Small intestine (tissue), 7 donors: ENCODE results near the gene SPDYA. TPM values are rescaled to one million over a fixed set of nuclear protein-coding genes. Genes with fewer than 3 reads are reported as not detected.

Source experiments
- DNase-seq, 2 donors: peaks; one replicate each; pipeline versions ENCODE4 v3.0.0 to v3.0.0-alpha.2; 2013
- FAIRE-seq: peaks from 2 replicates; lab custom pipeline; 2012; peaks lifted over from hg19 to GRCh38; lab: Jason Lieb, UNC
- H3K27ac ChIP-seq, 3 donors: one replicate each; pipeline ENCODE4 v1.5.1; 2013; ENCODE audit warnings: low read length in 2 of 3, mild to moderate bottlenecking in 2 of 3, control low read depth in 1 of 3, inconsistent platforms in 1 of 3, low read depth in 1 of 3, moderate library complexity in 1 of 3
- H3K27me3 ChIP-seq, 3 donors: one replicate each; pipeline ENCODE4 v1.6.1; 2013; ENCODE audit warnings: low read length in 3 of 3, inconsistent platforms in 1 of 3; ENCODE audit not compliant: control insufficient read depth in 3 of 3, insufficient read depth in 3 of 3
- H3K36me3 ChIP-seq, 3 donors: one replicate each; pipeline ENCODE4 v1.6.1; 2013; ENCODE audit warnings: low read length in 3 of 3, inconsistent platforms in 1 of 3, low read depth in 1 of 3, mild to moderate bottlenecking in 1 of 3, moderate library complexity in 1 of 3; ENCODE audit not compliant: control insufficient read depth in 3 of 3, insufficient read depth in 2 of 3
- H3K4me1 ChIP-seq, 3 donors: one replicate each; pipeline ENCODE4 v1.6.1; 2013; ENCODE audit warnings: low read length in 2 of 3, inconsistent platforms in 1 of 3, low read depth in 1 of 3, mild to moderate bottlenecking in 1 of 3, moderate library complexity in 1 of 3; ENCODE audit not compliant: control insufficient read depth in 3 of 3, insufficient read depth in 2 of 3
- H3K4me3 ChIP-seq, 3 donors: one replicate each; pipeline ENCODE4 v1.5.1; 2013; ENCODE audit warnings: low read length in 3 of 3, control low read depth in 1 of 3, inconsistent platforms in 1 of 3, low read depth in 1 of 3, mild to moderate bottlenecking in 1 of 3, moderate library complexity in 1 of 3
- H3K9me3 ChIP-seq, 2 donors: one replicate each; pipeline ENCODE4 v1.6.1; 2013; ENCODE audit warnings: low read depth in 1 of 2, low read length in 1 of 2; ENCODE audit not compliant: control insufficient read depth in 2 of 2, insufficient read depth in 1 of 2
- WGBS, 3 donors: extraction: QIAGEN DNeasy Blood & Tissue Kit; methylation state at CpG; one replicate each; pipeline ENCODE4 v1.1.7; 2013; 5-methylcytosine and 5-hydroxymethylcytosine counted together
- polyA plus RNA-seq, 4 donors: library from polyadenylated mRNA; stranded (reverse) in 3 of 4; unstranded in 1 of 4; fragments of 200-250 nt in 3 of 4; fragments of 120-200 nt in 1 of 4; gene quantifications; one replicate each; pipeline versions ENCODE4 v1.2.1 to v1.2.3, GENCODE V29; 2013
- donor health status: healthy with polysubstance abuse.
- donor health status: control.
- donor health status: control.
- donor health status: Bipolar disorder and iron deficiency.
- donor health status: healthy.

Gene SPDYA
- polyA plus RNA-seq, 4 donors, result 0.06 to 2.4 TPM; not detected in 2

DNA sequence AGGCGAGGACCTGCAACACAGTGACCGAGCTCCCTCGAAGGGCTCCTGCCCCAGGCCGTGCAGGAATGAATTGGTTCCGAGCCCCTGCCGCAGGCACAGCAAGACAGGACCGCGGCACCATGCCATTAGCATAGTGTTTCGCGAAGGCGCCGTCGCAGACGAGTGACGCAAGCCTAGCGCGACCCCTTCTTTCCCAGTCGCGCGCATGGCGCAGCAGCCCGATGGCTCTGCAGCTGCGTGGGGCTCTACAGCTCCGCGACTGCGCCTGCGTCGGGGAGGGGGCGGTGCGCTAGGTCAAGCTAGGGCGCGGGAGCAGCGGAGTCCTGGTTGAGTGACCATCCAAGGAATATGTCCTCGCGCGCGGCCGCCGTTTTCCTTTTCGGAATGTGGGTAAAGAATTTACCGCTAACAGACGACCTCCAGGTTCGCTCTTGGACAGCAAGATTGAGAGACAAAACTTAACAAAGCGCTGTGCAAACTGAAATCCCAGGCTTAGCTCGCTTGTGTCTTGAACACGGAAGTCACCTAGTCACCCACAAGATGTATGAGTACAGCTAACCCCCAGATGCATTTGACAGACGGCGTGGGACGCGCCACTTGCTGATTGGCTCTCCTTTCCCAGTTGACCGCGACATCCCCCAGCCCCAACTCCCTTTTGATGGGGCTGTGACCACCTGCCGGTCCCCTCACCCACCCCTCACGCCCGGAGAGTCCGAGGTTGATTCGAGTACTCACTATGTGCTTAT lies 59.7 kb downstream of the SPDYA start, which contains the start of gene TRMT61B:
Gene TRMT61B, minus strand, starts transcription at position 164 of the 746 bp plus-strand sequence. Its CDS starts 32 bp downstream, at position 132.
- 0% methylated on average over 51 to 57 of the region's 57 CpGs for WGBS, 3 donors
- Histone ChIP-seq H3K27ac (peak within 1 kb of the TSS; percentile 44 to 91 (median 79)), H3K27me3 (no peaks in the 10 kb centered on the region), H3K4me3 (peak within 1 kb of the TSS; percentile 73 to 88 (median 82)), H3K4me1 (peaks cover 4 to 8% (median 5%) of the 10 kb centered on the region in 3 donors), H3K36me3 (peaks cover 0 to 8% (median 0%) of the 10 kb centered on the region in 3 donors), H3K9me3 (no peaks in the 10 kb centered on the region)
- DNase-seq, result peak; percentile 95 to 99
- no peak for FAIRE-seq

DNA sequence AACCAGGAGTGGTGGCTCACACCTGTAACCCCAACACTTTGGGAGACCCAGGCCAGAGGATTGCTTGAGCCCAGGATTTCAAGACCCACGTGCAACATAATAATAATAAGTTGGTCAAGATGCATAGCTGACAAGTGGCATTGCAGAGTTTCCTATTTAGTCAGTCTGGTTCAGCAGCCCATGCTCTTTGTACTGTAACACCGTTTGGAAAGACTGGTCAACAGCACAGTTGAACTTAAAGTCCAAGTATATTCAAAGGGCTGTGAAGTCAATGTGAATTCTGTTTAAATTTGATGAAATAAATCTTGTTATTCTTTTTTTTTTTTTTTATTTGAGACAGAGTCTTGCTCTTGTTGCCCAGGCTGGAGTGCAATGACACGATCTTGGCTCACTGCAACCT lies 61.0 kb downstream of the SPDYA start:
- FAIRE-seq, result no peak

DNA sequence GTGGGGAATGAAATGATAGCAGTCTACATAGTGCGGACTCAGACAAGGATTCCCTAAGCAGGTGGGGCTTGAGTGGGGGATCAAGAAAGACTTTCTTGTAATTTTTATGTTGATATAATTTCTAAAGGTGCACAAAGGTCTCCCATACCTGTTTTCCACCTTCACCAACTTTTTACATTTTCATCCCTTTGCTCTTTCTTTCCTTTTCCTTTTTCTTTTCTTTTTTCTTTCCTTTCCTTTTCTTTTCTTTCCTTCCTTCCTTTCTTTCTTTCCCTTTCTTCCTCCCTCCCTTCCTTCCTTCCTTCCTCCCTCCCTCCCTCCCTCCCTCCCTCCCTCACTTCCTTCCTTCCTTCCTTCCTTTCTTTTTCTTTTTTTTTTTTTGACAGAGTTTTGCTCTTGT lies 69.6 kb downstream of the SPDYA start:
- no peaks in the 10 kb centered on the region for H3K9me3 ChIP-seq
- peaks cover 0 to 7% (median 5%) of the 10 kb centered on the region in 3 donors for H3K27me3 ChIP-seq
- H3K36me3 ChIP-seq, result no peaks in the 10 kb centered on the region
- H3K4me3 ChIP-seq, result no peak overlapping the region
- no peak overlapping the region for H3K27ac ChIP-seq
- DNase-seq (no peak), FAIRE-seq (no peak)
- no peaks in the 10 kb centered on the region for H3K4me1 ChIP-seq
- 89 to 96% (median 89%) methylated on average over 1 of the region's 1 CpG for WGBS, 3 donors

More for the DNA sequence above, 61.0 kb downstream of the SPDYA start:
- Histone ChIP-seq H3K4me3 (no peak overlapping the region), H3K27me3 (peaks cover 0 to 4% (median 0%) of the 10 kb centered on the region in 3 donors), H3K36me3 (peaks cover 0 to 5% (median 0%) of the 10 kb centered on the region in 3 donors), H3K4me1 (peaks cover 4 to 5% (median 5%) of the 10 kb centered on the region in 3 donors), H3K27ac (no peak overlapping the region), H3K9me3 (no peaks in the 10 kb centered on the region)
- 66 to 83% (median 75%) methylated on average over 3 of the region's 3 CpGs for whole genome bisulfite sequencing, 3 donors
- no peak for DNase-seq

DNA sequence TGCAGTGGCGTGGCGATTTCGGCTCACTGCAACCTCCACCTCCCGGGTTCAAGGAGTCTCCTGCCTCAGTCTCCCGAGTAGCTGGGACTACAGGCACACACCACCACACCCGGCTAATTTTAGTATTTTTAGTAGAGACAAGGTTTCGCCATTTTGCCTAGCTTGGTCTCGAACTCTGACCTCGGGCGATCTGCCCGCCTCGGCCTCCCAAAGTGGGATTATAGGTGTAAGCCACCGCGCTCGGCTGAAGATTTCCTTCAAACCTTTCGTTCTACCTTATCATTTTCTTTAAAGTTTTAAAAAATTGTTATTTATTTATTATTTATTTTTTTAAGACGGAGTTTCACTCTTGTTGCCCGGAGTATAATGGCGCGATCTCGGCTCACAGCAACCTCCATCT lies 82.9 kb downstream of the SPDYA start:
- Histone ChIP-seq H3K9me3 (peaks cover 0 to 6% of the 10 kb centered on the region in 2 donors), H3K4me3 (no peak overlapping the region), H3K27ac (no peak overlapping the region), H3K36me3 (no peaks in the 10 kb centered on the region), H3K27me3 (no peaks in the 10 kb centered on the region), H3K4me1 (peaks cover 0 to 13% (median 3%) of the 10 kb centered on the region in 3 donors)
- WGBS, 3 donors, result 95 to 96% (median 95%) methylated on average over 21 of the region's 21 CpGs
- DNase-seq (no peak), FAIRE-seq (no peak)

DNA sequence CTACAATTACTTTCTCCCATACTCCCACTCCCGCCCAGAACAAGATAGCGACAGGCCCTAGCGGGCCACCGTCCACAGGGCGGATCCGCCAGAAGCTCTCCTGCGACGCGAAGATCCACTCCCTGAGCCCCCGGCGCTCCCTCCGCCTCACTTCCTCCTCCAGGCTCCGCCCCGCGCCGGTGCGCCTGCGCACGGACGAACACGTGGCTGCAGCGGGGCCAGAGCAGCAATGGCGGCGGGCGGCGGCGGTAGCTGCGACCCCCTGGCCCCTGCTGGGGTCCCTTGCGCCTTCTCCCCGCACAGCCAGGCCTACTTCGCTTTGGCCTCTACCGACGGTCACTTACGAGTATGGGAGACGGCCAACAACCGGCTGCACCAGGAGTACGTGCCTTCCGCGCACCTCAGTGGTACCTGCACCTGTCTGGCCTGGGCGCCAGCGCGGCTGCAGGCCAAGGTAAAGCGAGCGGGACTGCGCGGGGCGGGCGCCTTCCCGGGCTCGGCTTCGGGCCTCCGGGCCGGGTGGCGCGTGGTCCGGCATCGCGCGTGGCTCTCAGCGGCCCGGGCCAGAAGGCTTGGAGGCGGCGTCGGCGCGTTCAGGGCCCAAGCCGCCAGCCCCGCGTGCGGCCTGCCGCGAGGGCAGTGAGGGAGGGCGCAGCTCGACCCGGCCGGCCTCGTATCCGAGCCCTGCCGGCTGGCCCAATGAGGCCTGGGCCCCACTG lies 84.0 kb downstream of the SPDYA start, which contains the start of gene WDR43:
Gene WDR43, plus strand, starts transcription at position 198 of the 719 bp plus-strand sequence. Its CDS starts 32 bp downstream, at position 230.
- Histone ChIP-seq H3K4me1 (peaks cover 0 to 17% (median 3%) of the 10 kb centered on the region in 3 donors), H3K9me3 (peaks cover 0 to 6% of the 10 kb centered on the region in 2 donors), H3K4me3 (peak within 1 kb of the TSS; percentile 81 to 92 (median 84)), H3K36me3 (no peaks in the 10 kb centered on the region), H3K27ac (peak within 1 kb of the TSS; percentile 43 to 97 (median 70)), H3K27me3 (no peaks in the 10 kb centered on the region)
- peak; percentile 99 for DNase-seq
- WGBS, 3 donors, result 0 to 1% (median 0%) methylated on average over 68 to 79 of the region's 79 CpGs
- no peak for FAIRE-seq

DNA sequence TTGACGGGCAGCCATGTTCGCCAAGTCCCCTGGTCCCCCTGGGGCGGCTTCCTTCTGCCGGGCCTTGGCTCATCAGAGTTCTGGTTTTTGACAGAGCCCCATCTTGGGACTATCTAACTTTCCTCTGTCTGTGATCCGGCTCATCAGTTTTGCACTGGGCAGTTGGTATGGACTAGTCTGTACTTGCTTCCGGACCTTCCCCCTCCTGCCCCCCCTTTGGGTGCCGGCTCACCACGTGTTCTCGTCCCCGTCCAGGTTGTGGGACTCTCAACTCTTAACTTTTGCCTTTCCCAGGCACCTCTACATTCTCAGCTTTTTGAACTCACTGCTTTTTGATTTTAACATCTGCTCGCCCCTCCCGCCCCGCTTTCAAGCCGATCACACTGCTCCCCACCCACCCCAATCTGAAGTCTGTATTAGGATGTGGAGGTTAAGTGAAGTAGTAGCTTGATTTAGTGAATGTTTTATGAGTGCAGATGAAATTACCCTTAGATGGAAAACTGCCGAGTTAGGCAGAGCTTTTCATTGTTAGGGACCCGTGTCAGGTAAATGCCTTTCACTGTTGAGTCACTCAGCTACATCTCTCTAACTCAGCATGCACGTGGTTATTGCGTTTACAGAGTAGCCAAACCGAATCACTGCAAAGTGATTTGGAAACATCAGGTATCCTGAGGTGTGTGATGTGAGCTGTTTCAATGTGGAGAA lies 84.7 kb downstream of the SPDYA start:
- FAIRE-seq (no peak), DNase-seq (peak; percentile 47 to 70)
- Histone ChIP-seq H3K4me1 (peaks cover 0 to 17% (median 3%) of the 10 kb centered on the region in 3 donors), H3K9me3 (peaks cover 0 to 6% of the 10 kb centered on the region in 2 donors), H3K27ac (peak overlapping the region; percentile 43 to 97 (median 63)), H3K36me3 (no peaks in the 10 kb centered on the region), H3K27me3 (no peaks in the 10 kb centered on the region), H3K4me3 (peak overlapping the region; percentile 81 to 92 (median 84))
- WGBS, 3 donors, result 0 to 1% (median 0%) methylated on average over 19 of the region's 19 CpGs

DNA sequence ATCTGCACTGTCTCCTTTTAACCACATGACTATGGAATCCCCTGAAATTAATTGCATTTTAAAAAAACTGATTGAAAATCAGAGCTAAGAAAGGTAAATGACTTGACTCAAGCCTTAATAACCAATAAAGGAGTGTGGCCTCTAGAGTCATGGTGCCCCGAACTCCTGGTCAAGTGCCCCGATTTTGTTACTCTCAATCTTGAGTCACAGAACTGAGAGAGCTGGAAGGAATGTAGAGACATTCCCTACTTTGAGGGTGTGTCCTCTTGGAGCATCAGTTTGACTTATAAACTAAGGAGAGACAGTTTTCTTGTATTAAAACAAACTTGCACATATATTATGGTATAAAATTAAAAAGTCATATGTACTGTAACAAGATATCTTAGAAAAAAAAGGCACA lies 86.3 kb downstream of the SPDYA start:
- Histone ChIP-seq H3K27ac (no peak overlapping the region), H3K9me3 (peaks cover 0 to 6% of the 10 kb centered on the region in 2 donors), H3K4me1 (peaks cover 0 to 17% (median 3%) of the 10 kb centered on the region in 3 donors), H3K4me3 (no peak overlapping the region), H3K36me3 (no peaks in the 10 kb centered on the region), H3K27me3 (no peaks in the 10 kb centered on the region)
- no peak for FAIRE-seq
- DNase-seq, result peak in 1 of 2 donors; percentile 14
- WGBS, 3 donors, result 43 to 55% (median 53%) methylated on average over 2 of the region's 2 CpGs

DNA sequence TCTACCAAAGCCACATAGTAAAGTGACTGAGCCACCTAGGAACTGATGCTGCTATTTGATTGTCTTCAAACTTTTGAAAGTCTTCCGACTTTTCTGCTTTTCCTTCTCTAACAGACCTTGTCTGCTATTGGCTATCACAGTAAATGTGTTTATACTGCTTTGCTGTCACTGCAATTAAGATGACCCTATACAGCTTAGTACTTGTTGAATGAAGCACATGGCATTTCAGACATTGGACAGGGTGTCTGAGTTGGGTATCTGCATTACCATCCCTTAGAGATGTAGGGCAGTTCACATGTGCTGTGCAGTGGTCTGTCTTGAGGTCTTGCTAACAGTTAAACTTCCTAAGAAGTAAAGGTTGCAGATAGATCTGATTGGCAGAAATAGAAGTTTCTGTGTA lies 87.4 kb downstream of the SPDYA start:
- 16 to 38% (median 37%) methylated on average over 1 of the region's 1 CpG for WGBS, 3 donors
- DNase-seq (no peak), FAIRE-seq (no peak)
- Histone ChIP-seq H3K4me3 (no peak overlapping the region), H3K9me3 (peaks cover 0 to 6% of the 10 kb centered on the region in 2 donors), H3K36me3 (peaks cover 0 to 5% (median 3%) of the 10 kb centered on the region in 3 donors), H3K4me1 (peaks cover 0 to 17% (median 3%) of the 10 kb centered on the region in 3 donors), H3K27ac (no peak overlapping the region), H3K27me3 (no peaks in the 10 kb centered on the region)
